Neural cell (in vitro differentiated cells): ENCODE measurements around the gene UBFD1. TPM values are rescaled to one million over a fixed set of nuclear protein-coding genes. Genes with fewer than 3 reads are reported as not detected.
A peak's percentile ranks its signal among the peaks of the same experiment; 100 is the strongest.

Source experiments
- H2AFZ ChIP-seq: fragments of 200-600, 300-800 bp; sonication (generic), shearing (Covaris generic); 2 replicates; pipeline ENCODE4 v1.6.0; 2014; ENCODE audit warnings: low read depth, mild to moderate bottlenecking, antibody characterized with exemption, low read length, moderate library complexity
- H3F3A ChIP-seq: fragments of 200-600 bp; shearing (Covaris generic); 2 replicates; pipeline ENCODE4 v1.6.1; 2016; ENCODE audit warnings: mild to moderate bottlenecking, moderate library complexity, mixed read lengths, antibody characterized with exemption, low read length; ENCODE audit not compliant: insufficient read depth, poor library complexity, severe bottlenecking
- H3K27ac ChIP-seq: fragments of 200-600, 300-800 bp; sonication (generic), shearing (Covaris generic); 2 replicates; pipeline ENCODE4 v1.5.1; 2014; ENCODE audit warnings: mild to moderate bottlenecking, low read length, moderate library complexity
- H3K27me3 ChIP-seq: fragments of 300-800, 200-600 bp; sonication (generic), shearing (Covaris generic); 2 replicates; pipeline ENCODE4 v1.6.0; 2014; ENCODE audit warnings: mild to moderate bottlenecking, low read depth, low read length, moderate library complexity; ENCODE audit not compliant: insufficient read depth
- H3K36me3 ChIP-seq: fragments of 300-800, 200-600 bp; sonication (generic), shearing (Covaris generic); 2 replicates; pipeline ENCODE4 v1.5.1; 2014; ENCODE audit warnings: mild to moderate bottlenecking, antibody characterized with exemption, low read length, moderate library complexity; ENCODE audit not compliant: insufficient read depth
- H3K4me2 ChIP-seq: fragments of 300-800, 200-600 bp; sonication (generic), shearing (Covaris generic); 2 replicates; pipeline ENCODE4 v1.6.0; 2014; ENCODE audit warnings: mild to moderate bottlenecking, low read length
- H3K4me3 ChIP-seq: fragments of 300-800, 200-600 bp; sonication (generic), shearing (Covaris generic); 2 replicates; pipeline ENCODE4 v1.5.1; 2014; ENCODE audit warnings: mild to moderate bottlenecking, low read length, moderate library complexity
- H3K79me2 ChIP-seq: fragments of 200-600 bp; shearing (Covaris generic); replicated peaks from 2 replicates; pipeline ENCODE4 v1.6.0; 2014; ENCODE audit warnings: mild to moderate bottlenecking, low read length, moderate library complexity; ENCODE audit not compliant: insufficient read depth
- H3K9ac ChIP-seq: fragments of 300-800, 200-600 bp; sonication (generic), shearing (Covaris generic); 2 replicates; pipeline ENCODE4 v1.6.1; 2016; ENCODE audit warnings: mild to moderate bottlenecking, low read length, mixed read lengths
- H3K9me2 ChIP-seq: fragments of 200-600 bp; shearing (Covaris generic); 2 replicates; pipeline ENCODE4 v1.6.1; 2016; ENCODE audit warnings: mild to moderate bottlenecking, low read length, mixed read lengths; ENCODE audit not compliant: insufficient read depth
- H3K9me3 ChIP-seq: fragments of 200-600, 300-800 bp; sonication (generic), shearing (Covaris generic); 2 replicates; pipeline ENCODE4 v1.6.1; 2016; ENCODE audit warnings: mild to moderate bottlenecking, mixed run types, low read length, moderate library complexity, mixed read lengths
- H4K20me1 ChIP-seq: fragments of 200-600 bp; shearing (Covaris generic); 2 replicates; pipeline ENCODE4 v1.6.1; 2016; ENCODE audit warnings: mild to moderate bottlenecking, mixed run types; ENCODE audit not compliant: insufficient read depth
- EP300 ChIP-seq: fragments of 450-650 bp; conservative IDR thresholded peaks from 2 replicates; pipeline ENCODE4 v1.6.1; 2014; ENCODE audit warnings: antibody characterized with exemption, mild to moderate bottlenecking, moderate library complexity; ENCODE audit not compliant: poor library complexity, severe bottlenecking
- EZH2 ChIP-seq: fragments of 200-600, 300-800 bp; shearing (Covaris generic), sonication (generic); IDR thresholded peaks from 2 replicates; pipeline ENCODE4 v1.6.1; 2014; ENCODE audit warnings: antibody characterized with exemption, low read length, borderline replicate concordance, mild to moderate bottlenecking; ENCODE audit not compliant: insufficient read depth, poor library complexity, severe bottlenecking
- MXI1 ChIP-seq: fragments of 450-650 bp; conservative IDR thresholded peaks from 2 replicates; pipeline ENCODE4 v1.6.1; 2014; ENCODE audit warnings: antibody characterized with exemption, mild to moderate bottlenecking; ENCODE audit not compliant: poor library complexity, severe bottlenecking
- POLR2AphosphoS5 ChIP-seq: IDR thresholded peaks from 2 replicates; pipeline ENCODE4 v1.6.1; 2012
- RAD21 ChIP-seq: fragments of 450-650 bp; conservative IDR thresholded peaks from 2 replicates; pipeline ENCODE4 v1.6.1; 2014; ENCODE audit warnings: antibody characterized with exemption, mild to moderate bottlenecking, moderate library complexity
- SMC3 ChIP-seq: fragments of 450-650 bp; conservative IDR thresholded peaks from 2 replicates; pipeline ENCODE4 v1.6.1; 2014; ENCODE audit warnings: antibody characterized with exemption, mild to moderate bottlenecking, moderate library complexity; ENCODE audit not compliant: poor library complexity
- TAF1 ChIP-seq: IDR thresholded peaks from 2 replicates; pipeline ENCODE4 v1.6.1; 2012; ENCODE audit warnings: low read depth
- polyA minus RNA-seq: library from RNA; depleted of rRNA, polyadenylated mRNA; stranded (reverse); fragments of >200 nt; gene quantifications from 2 replicates; pipeline ENCODE4 v1.2.3, GENCODE V29; 2014
- polyA plus RNA-seq: library from polyadenylated mRNA; depleted of rRNA; stranded (reverse); fragments of >200 nt; gene quantifications from 2 replicates; pipeline ENCODE4 v1.2.3, GENCODE V29; 2014
- TF ChIP-seq, protein P1 (sequence below): fragments of 450-650 bp; IDR thresholded peaks from 2 replicates; pipeline ENCODE4 v1.5.1; 2014; ENCODE audit warnings: antibody characterized with exemption, mild to moderate bottlenecking, moderate library complexity; ENCODE audit not compliant: poor library complexity, severe bottlenecking
- TF ChIP-seq, protein P2 (sequence below): IDR thresholded peaks from 2 replicates; pipeline ENCODE4 v1.6.1; 2012; ENCODE audit warnings: borderline replicate concordance

The UBFD1 gene, protein sequence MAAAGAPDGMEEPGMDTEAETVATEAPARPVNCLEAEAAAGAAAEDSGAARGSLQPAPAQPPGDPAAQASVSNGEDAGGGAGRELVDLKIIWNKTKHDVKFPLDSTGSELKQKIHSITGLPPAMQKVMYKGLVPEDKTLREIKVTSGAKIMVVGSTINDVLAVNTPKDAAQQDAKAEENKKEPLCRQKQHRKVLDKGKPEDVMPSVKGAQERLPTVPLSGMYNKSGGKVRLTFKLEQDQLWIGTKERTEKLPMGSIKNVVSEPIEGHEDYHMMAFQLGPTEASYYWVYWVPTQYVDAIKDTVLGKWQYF
- polyA plus RNA-seq (94.3 and 109 TPM in 2 replicates), polyA minus RNA-seq (140 and 144 TPM in 2 replicates)

DNA sequence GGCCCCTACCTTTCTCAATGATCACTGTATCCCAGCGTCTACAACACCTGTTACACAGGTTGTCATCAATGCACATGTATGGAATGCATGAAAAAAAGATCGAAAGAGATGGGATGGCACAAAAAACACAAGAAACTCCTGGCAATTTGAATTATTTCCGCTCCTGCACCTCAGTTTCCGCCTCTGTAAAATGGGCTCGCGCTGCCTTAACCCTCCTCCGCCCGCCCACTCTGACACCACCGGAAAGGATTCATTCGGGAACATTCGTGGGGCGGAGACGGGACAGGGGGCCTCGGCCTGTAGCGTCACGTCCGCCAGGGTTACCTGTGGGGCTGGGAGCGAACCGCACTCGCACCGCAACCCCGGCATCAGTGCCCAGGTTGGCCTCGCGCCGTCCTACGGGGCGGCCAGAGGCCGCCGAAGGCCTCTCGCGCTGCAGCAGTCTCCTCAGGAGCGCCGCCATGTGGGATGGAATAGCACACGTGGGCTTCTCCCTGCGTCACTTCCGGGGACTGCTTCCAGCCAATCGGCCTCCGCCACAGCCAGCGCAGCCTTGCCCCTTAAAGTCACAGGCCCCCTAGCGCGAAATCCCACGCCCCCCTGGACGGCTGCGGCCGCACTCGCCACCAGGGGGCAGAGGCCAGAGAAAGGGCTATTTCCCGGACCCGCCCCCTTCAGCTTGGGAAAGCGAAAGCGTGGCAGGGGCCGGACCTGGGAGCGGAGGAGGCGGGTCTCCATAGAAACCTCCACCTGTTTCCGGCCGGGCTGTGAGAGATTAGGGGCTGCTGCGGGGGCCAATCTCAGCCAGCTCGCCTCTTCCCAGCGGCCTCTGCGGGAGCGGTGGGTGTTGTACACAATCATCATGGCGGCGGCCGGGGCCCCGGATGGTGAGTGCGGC, at the start of gene UBFD1, which contains the start of gene EARS2:
Gene UBFD1 (plus strand): TSS at position 847 of the 898 bp plus-strand sequence. CDS start 16 bp downstream, at position 863.
Gene EARS2 (minus strand): TSS at position 470 of the 898 bp plus-strand sequence. CDS start 7 bp downstream, at position 463.
- peak within 1 kb of the TSS; percentile 36 for H2AFZ ChIP-seq
- no peaks in the 10 kb centered on the region for H4K20me1 ChIP-seq
- no peaks in the 10 kb centered on the region for H3K27me3 ChIP-seq
- no peaks in the 10 kb centered on the region for H3K9me3 ChIP-seq
- TF ChIP-seq MXI1 = peak; percentile 100
- TF ChIP-seq RAD21 = peak; percentile 44
- TF ChIP-seq EP300 = peak; percentile 69
- TF ChIP-seq, protein P1, sequence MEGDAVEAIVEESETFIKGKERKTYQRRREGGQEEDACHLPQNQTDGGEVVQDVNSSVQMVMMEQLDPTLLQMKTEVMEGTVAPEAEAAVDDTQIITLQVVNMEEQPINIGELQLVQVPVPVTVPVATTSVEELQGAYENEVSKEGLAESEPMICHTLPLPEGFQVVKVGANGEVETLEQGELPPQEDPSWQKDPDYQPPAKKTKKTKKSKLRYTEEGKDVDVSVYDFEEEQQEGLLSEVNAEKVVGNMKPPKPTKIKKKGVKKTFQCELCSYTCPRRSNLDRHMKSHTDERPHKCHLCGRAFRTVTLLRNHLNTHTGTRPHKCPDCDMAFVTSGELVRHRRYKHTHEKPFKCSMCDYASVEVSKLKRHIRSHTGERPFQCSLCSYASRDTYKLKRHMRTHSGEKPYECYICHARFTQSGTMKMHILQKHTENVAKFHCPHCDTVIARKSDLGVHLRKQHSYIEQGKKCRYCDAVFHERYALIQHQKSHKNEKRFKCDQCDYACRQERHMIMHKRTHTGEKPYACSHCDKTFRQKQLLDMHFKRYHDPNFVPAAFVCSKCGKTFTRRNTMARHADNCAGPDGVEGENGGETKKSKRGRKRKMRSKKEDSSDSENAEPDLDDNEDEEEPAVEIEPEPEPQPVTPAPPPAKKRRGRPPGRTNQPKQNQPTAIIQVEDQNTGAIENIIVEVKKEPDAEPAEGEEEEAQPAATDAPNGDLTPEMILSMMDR = peak; percentile 95
- no peak for TF ChIP-seq TAF1
- TF ChIP-seq, protein P2, sequence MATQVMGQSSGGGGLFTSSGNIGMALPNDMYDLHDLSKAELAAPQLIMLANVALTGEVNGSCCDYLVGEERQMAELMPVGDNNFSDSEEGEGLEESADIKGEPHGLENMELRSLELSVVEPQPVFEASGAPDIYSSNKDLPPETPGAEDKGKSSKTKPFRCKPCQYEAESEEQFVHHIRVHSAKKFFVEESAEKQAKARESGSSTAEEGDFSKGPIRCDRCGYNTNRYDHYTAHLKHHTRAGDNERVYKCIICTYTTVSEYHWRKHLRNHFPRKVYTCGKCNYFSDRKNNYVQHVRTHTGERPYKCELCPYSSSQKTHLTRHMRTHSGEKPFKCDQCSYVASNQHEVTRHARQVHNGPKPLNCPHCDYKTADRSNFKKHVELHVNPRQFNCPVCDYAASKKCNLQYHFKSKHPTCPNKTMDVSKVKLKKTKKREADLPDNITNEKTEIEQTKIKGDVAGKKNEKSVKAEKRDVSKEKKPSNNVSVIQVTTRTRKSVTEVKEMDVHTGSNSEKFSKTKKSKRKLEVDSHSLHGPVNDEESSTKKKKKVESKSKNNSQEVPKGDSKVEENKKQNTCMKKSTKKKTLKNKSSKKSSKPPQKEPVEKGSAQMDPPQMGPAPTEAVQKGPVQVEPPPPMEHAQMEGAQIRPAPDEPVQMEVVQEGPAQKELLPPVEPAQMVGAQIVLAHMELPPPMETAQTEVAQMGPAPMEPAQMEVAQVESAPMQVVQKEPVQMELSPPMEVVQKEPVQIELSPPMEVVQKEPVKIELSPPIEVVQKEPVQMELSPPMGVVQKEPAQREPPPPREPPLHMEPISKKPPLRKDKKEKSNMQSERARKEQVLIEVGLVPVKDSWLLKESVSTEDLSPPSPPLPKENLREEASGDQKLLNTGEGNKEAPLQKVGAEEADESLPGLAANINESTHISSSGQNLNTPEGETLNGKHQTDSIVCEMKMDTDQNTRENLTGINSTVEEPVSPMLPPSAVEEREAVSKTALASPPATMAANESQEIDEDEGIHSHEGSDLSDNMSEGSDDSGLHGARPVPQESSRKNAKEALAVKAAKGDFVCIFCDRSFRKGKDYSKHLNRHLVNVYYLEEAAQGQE = peak; percentile 13
- TF ChIP-seq SMC3 = peak; percentile 72
- peak; percentile 61 for TF ChIP-seq POLR2AphosphoS5
- TF ChIP-seq EZH2 = no peak
- no peaks in the 10 kb centered on the region for H3K36me3 ChIP-seq
- H3K4me3 ChIP-seq = peak within 1 kb of the TSS; percentile 78
- H3K79me2 ChIP-seq = peaks cover 27% of the 10 kb centered on the region
- peak within 1 kb of the TSS; percentile 88 for H3K27ac ChIP-seq
- peak within 1 kb of the TSS; percentile 88 for H3K4me2 ChIP-seq
- H3K9ac ChIP-seq = peak within 1 kb of the TSS; percentile 88
- no peaks in the 10 kb centered on the region for H3K9me2 ChIP-seq
- H3F3A ChIP-seq = no peaks in the 10 kb centered on the region
